ENCODE results near the gene SLC39A6.

DNA sequence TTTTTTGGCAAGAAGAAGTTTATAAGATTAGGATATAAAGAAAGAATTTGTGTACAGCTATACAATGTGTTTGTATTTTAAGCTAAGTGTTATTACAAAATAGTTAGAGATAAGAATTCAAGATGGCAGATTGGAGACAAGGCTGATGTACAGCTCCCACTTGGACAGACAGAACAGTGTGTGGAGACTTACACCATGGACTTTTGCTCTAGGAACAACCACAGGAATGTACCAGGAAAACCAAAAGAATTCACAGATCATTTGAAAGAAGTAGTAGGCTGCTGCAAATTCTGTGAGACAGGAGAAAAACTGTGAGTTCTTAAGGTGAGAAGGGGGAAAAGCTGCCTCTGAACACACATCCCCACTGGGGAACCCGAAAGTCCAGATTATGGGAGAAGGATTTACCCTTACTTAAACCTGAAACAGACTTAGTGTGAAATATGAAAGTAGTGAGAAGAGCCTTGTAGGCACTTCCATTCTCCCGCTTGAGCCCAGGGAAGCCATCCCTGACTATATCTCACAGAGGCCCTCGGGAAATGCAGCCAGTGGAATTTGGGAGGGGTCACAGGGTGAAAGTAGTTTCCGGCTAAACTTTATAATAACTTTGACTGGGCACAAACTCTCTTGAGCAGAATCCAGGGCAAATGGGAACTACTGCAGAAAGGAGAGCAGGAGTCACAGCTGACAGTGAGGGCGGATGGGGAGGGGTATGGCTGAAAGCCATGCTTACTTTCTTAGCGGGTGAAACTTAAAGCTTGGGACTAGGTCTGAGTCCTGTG, 50.2 kb downstream of the SLC39A6 start:
- TF ChIP-seq, protein P1, sequence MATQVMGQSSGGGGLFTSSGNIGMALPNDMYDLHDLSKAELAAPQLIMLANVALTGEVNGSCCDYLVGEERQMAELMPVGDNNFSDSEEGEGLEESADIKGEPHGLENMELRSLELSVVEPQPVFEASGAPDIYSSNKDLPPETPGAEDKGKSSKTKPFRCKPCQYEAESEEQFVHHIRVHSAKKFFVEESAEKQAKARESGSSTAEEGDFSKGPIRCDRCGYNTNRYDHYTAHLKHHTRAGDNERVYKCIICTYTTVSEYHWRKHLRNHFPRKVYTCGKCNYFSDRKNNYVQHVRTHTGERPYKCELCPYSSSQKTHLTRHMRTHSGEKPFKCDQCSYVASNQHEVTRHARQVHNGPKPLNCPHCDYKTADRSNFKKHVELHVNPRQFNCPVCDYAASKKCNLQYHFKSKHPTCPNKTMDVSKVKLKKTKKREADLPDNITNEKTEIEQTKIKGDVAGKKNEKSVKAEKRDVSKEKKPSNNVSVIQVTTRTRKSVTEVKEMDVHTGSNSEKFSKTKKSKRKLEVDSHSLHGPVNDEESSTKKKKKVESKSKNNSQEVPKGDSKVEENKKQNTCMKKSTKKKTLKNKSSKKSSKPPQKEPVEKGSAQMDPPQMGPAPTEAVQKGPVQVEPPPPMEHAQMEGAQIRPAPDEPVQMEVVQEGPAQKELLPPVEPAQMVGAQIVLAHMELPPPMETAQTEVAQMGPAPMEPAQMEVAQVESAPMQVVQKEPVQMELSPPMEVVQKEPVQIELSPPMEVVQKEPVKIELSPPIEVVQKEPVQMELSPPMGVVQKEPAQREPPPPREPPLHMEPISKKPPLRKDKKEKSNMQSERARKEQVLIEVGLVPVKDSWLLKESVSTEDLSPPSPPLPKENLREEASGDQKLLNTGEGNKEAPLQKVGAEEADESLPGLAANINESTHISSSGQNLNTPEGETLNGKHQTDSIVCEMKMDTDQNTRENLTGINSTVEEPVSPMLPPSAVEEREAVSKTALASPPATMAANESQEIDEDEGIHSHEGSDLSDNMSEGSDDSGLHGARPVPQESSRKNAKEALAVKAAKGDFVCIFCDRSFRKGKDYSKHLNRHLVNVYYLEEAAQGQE (IDR thresholded peaks at IDR 0.05; ENCODE audit: unreplicated experiment) = no peak
- no peak for TF ChIP-seq EZH2 (IDR thresholded peaks at IDR 0.05; ENCODE audit: low read depth, unreplicated experiment)
- no peak for TF ChIP-seq POLR2AphosphoS5 (IDR thresholded peaks at IDR 0.05; ENCODE audit: low read depth)
- TF ChIP-seq, protein P2, sequence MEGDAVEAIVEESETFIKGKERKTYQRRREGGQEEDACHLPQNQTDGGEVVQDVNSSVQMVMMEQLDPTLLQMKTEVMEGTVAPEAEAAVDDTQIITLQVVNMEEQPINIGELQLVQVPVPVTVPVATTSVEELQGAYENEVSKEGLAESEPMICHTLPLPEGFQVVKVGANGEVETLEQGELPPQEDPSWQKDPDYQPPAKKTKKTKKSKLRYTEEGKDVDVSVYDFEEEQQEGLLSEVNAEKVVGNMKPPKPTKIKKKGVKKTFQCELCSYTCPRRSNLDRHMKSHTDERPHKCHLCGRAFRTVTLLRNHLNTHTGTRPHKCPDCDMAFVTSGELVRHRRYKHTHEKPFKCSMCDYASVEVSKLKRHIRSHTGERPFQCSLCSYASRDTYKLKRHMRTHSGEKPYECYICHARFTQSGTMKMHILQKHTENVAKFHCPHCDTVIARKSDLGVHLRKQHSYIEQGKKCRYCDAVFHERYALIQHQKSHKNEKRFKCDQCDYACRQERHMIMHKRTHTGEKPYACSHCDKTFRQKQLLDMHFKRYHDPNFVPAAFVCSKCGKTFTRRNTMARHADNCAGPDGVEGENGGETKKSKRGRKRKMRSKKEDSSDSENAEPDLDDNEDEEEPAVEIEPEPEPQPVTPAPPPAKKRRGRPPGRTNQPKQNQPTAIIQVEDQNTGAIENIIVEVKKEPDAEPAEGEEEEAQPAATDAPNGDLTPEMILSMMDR (conservative IDR thresholded peaks at IDR 0.05; ENCODE audit: low read depth in 2 of 2) = no peak
- TF ChIP-seq CREB1 (CRISPR knock-in tag; IDR thresholded peaks at IDR 0.05; ENCODE audit: low read depth) = no peak
- TF ChIP-seq EZH2phosphoT487 (IDR thresholded peaks at IDR 0.05; ENCODE audit: unreplicated experiment) = no peak
- no peak for TF ChIP-seq JUNB (IDR thresholded peaks at IDR 0.05; ENCODE audit: unreplicated experiment)
- no peak for TF ChIP-seq STAT1 (IDR thresholded peaks at IDR 0.05; ENCODE audit: unreplicated experiment)
- TF ChIP-seq, protein P3, sequence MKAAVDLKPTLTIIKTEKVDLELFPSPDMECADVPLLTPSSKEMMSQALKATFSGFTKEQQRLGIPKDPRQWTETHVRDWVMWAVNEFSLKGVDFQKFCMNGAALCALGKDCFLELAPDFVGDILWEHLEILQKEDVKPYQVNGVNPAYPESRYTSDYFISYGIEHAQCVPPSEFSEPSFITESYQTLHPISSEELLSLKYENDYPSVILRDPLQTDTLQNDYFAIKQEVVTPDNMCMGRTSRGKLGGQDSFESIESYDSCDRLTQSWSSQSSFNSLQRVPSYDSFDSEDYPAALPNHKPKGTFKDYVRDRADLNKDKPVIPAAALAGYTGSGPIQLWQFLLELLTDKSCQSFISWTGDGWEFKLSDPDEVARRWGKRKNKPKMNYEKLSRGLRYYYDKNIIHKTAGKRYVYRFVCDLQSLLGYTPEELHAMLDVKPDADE (IDR thresholded peaks at IDR 0.05) = no peak

All from GM23338 (cell line).